HepG2 (cell line): ENCODE measurements around the gene VEGFA. TPM values are rescaled to one million over a fixed set of nuclear protein-coding genes. Genes with fewer than 3 reads are reported as not detected.

ENCODE experiments used
- ATF3 ChIP-seq: sonication (generic); formaldehyde crosslinking; IDR thresholded peaks from 2 replicates; pipeline ENCODE4 v1.4.0; 2020; ENCODE audit warnings: missing genetic modification reagents
- ATF5 ChIP-seq: sonication (generic); formaldehyde crosslinking; IDR thresholded peaks from 2 replicates; pipeline ENCODE4 v1.4.0; 2020; ENCODE audit warnings: mild to moderate bottlenecking, low read depth, missing genetic modification reagents
- MTF2 ChIP-seq: sonication (generic); formaldehyde crosslinking; IDR thresholded peaks from 2 replicates; pipeline ENCODE4 v1.5.0; 2020; ENCODE audit warnings: missing genetic modification reagents, borderline replicate concordance
- RAD21 ChIP-seq: fragments of 450-650 bp; formaldehyde crosslinking; IDR thresholded peaks from 2 replicates; pipeline ENCODE4 v1.5.0; 2020; ENCODE audit warnings: mild to moderate bottlenecking
- RNF2 ChIP-seq: fragments of 450-650 bp; conservative IDR thresholded peaks from 2 replicates; pipeline ENCODE4 v1.6.1; 2016; ENCODE audit warnings: low read depth
- SCMH1 ChIP-seq: sonication (generic); formaldehyde crosslinking; IDR thresholded peaks from 2 replicates; pipeline ENCODE4 v1.9.0; 2021; ENCODE audit warnings: missing genetic modification reagents, mild to moderate bottlenecking, borderline replicate concordance
- SIX4 ChIP-seq: sonication (generic); formaldehyde crosslinking; IDR thresholded peaks from 2 replicates; pipeline ENCODE4 v1.4.0; 2020; ENCODE audit warnings: missing genetic modification reagents
- SKI ChIP-seq: fragments of 450-650 bp; IDR thresholded peaks from one replicate; pipeline ENCODE4 v1.6.1; 2018; ENCODE audit warnings: mild to moderate bottlenecking; ENCODE audit not compliant: partially characterized antibody
- SSRP1 ChIP-seq: IDR thresholded peaks from 2 replicates; pipeline ENCODE4 v1.6.1; 2016; ENCODE audit warnings: control low read depth
- TCF12 ChIP-seq, 2 experiments: fragments of 450-650 bp in 1 of 2; sonication (generic) in 1 of 2; formaldehyde crosslinking in 1 of 2; IDR thresholded peaks; 2 replicates each; pipeline versions ENCODE4 v1.6.1 to v1.8.0; 2017 to 2022; ENCODE audit warnings: antibody characterized with exemption in 1 of 2, mild to moderate bottlenecking in 1 of 2, missing genetic modification reagents in 1 of 2, moderate library complexity in 1 of 2
- ZBTB3 ChIP-seq: sonication (generic); formaldehyde crosslinking; IDR thresholded peaks from 2 replicates; pipeline ENCODE4 v1.4.0; 2020; ENCODE audit warnings: low read depth, mild to moderate bottlenecking, moderate library complexity, missing genetic modification reagents, borderline replicate concordance
- ZC3H4 ChIP-seq: sonication (generic); formaldehyde crosslinking; IDR thresholded peaks from 2 replicates; pipeline ENCODE4 v1.4.0; 2020; ENCODE audit warnings: missing genetic modification reagents, borderline replicate concordance
- ZNF280D ChIP-seq: sonication (generic); formaldehyde crosslinking; IDR thresholded peaks from 2 replicates; pipeline ENCODE4 v1.5.1; 2020; ENCODE audit warnings: mild to moderate bottlenecking, missing genetic modification reagents
- ZNF354B ChIP-seq: sonication (generic); formaldehyde crosslinking; IDR thresholded peaks from 2 replicates; pipeline ENCODE4 v1.8.0; 2022; ENCODE audit warnings: mild to moderate bottlenecking, missing genetic modification reagents
- ZNF597 ChIP-seq: sonication (generic); formaldehyde crosslinking; IDR thresholded peaks from 2 replicates; pipeline ENCODE4 v1.5.0; 2020; ENCODE audit warnings: missing genetic modification reagents
- ZNF737 ChIP-seq: sonication (generic); formaldehyde crosslinking; IDR thresholded peaks from 2 replicates; pipeline ENCODE4 v1.5.0; 2020; ENCODE audit warnings: missing genetic modification reagents, mild to moderate bottlenecking, borderline replicate concordance
- ZNF770 ChIP-seq: sonication (generic); formaldehyde crosslinking; IDR thresholded peaks from 2 replicates; pipeline ENCODE4 v1.5.0; 2020; ENCODE audit warnings: mild to moderate bottlenecking, missing genetic modification reagents
- ZNF781 ChIP-seq: sonication (generic); formaldehyde crosslinking; IDR thresholded peaks from 2 replicates; pipeline ENCODE4 v1.5.1; 2020; ENCODE audit warnings: borderline replicate concordance, mild to moderate bottlenecking, missing genetic modification reagents; ENCODE audit errors: not compliant biosample characterization
- ZSCAN5A ChIP-seq: sonication (generic); formaldehyde crosslinking; IDR thresholded peaks from 2 replicates; pipeline ENCODE4 v1.8.0; 2022; ENCODE audit warnings: mild to moderate bottlenecking, missing genetic modification reagents, borderline replicate concordance
- polyA plus RNA-seq, 8 experiments: library from polyadenylated mRNA; depleted of rRNA in 3 of 8; stranded (reverse) in 7 of 8; unstranded in 1 of 8; fragments of >200 nt; fragmentation: Illumina TruSeq in 4 of 8; extraction: Trizol in 4 of 8; gene quantifications; 2 replicates each; pipeline versions ENCODE4 v1.2.1 to v1.2.3, GENCODE V29; 2011 to 2016; ENCODE audit warnings: low read depth in 4 of 8, missing spikeins in 1 of 8, mixed read lengths in 1 of 8; ENCODE audit not compliant: insufficient read depth in 1 of 8
- total RNA-seq, 5 experiments: library from RNA; depleted of rRNA; stranded (reverse); fragments of >200 nt; fragmentation: Illumina TruSeq; extraction: Trizol; gene quantifications; 2 replicates each; pipeline ENCODE4 v1.2.3, GENCODE V29; 2016; ENCODE audit warnings: low read depth in 1 of 5

The VEGFA gene
- total and polyA plus RNA-seq, 2 of the 13 experiments (the other 11 are each of a cell fraction or from before 2014, with no cell fraction given), result 68.1 to 629 TPM

GRCh38 chr6:43769526-43770371 is at the start of gene VEGFA (continued):
- TF ChIP-seq ZNF770 (CRISPR knock-in tag) (peak; percentile 64), SKI (peak; percentile 41), ZNF781 (CRISPR knock-in tag) (peak; percentile 87), MTF2 (peak; percentile 75; the same call in 1 of the 2 replicates), ATF5 (no peak), ZBTB3 (CRISPR knock-in tag) (peak; percentile 61; the same call in 1 of the 2 replicates), ZC3H4 (CRISPR knock-in tag) (peak; percentile 87; the same call in 1 of the 2 replicates), ZNF354B (CRISPR knock-in tag) (no peak; the same call in 1 of the 2 replicates), TCF12 (IDR thresholded peaks at IDR 0.05) (no peak), TCF12 (CRISPR knock-in tag; IDR thresholded peaks at IDR 0.05) (no peak; the same call in 1 of the 2 replicates), ZNF597 (no peak), RNF2 (no peak), SSRP1 (CRISPR knock-in tag) (peak; percentile 90; the same call in 1 of the 2 replicates), ZNF280D (CRISPR knock-in tag) (peak; percentile 54), ZSCAN5A (CRISPR knock-in tag) (no peak), SIX4 (CRISPR knock-in tag) (no peak), RAD21 (peak; percentile 93), ATF3 (CRISPR knock-in tag) (no peak), SCMH1 (CRISPR knock-in tag) (no peak), ZNF737 (no peak)
